HEK293 (cell line): Measurements from ENCODE around the gene BBS9.

Source experiments
- CTCF ChIA-PET: fragments of 350-600 bp; formaldehyde crosslinking; extraction: SDS; loops from one replicate; lab custom pipeline; 2021; ENCODE audit warnings: antibody characterized with exemption; lab: Yijun Ruan, JAX
- POLR2A ChIA-PET: fragments of 300-600 bp; formaldehyde crosslinking; extraction: SDS; loops from one replicate; lab custom pipeline; 2020; ENCODE audit warnings: antibody characterized with exemption, inconsistent platforms; lab: Yijun Ruan, JAX
- H3K27ac ChIP-seq: fragments of 200-500 bp; sonication (Bioruptor generic); 2 replicates; pipeline ENCODE4 v1.5.1; 2014; ENCODE audit warnings: low read depth, low read length, control low read depth, inconsistent platforms; ENCODE audit errors: extremely low read depth
- H3K36me3 ChIP-seq, 2 experiments: fragments of 200-500 bp in 1 of 2; sonication (Bioruptor generic) in 1 of 2; 1 replicate in 1 of 2; 2 replicates in 1 of 2; pipeline ENCODE4 v1.5.1; 2014 to 2017; ENCODE audit warnings: inconsistent platforms in 2 of 2, low read length in 2 of 2; ENCODE audit not compliant: control insufficient read depth in 2 of 2, insufficient read depth in 1 of 2
- H3K4me1 ChIP-seq: fragments of 200-500 bp; sonication (Bioruptor generic); 2 replicates; pipeline ENCODE4 v1.5.1; 2014; ENCODE audit warnings: mild to moderate bottlenecking, low read length, inconsistent platforms; ENCODE audit not compliant: control insufficient read depth, insufficient read depth
- H3K4me3 ChIP-seq: 2 replicates; pipeline ENCODE4 v1.5.1; 2011; ENCODE audit warnings: low read depth, mild to moderate bottlenecking, control low read depth, low read length, moderate library complexity
- H3K9me3 ChIP-seq: fragments of 200-500 bp; sonication (Bioruptor generic); 2 replicates; pipeline ENCODE4 v1.5.1; 2014; ENCODE audit warnings: low read depth, low read length, inconsistent platforms; ENCODE audit not compliant: control insufficient read depth, insufficient read depth
- BCL11B ChIP-seq: fragments of 450-650 bp; formaldehyde crosslinking; IDR thresholded peaks from 2 replicates; pipeline ENCODE4 v1.5.1; 2016; ENCODE audit warnings: low read depth, missing biosample characterization, missing genetic modification characterization
- BCL6B ChIP-seq: fragments of 450-650 bp; formaldehyde crosslinking; IDR thresholded peaks from 2 replicates; pipeline ENCODE4 v1.5.1; 2017; ENCODE audit warnings: missing biosample characterization, missing genetic modification characterization
- PRDM2 ChIP-seq: fragments of 450-650 bp; formaldehyde crosslinking; IDR thresholded peaks from 2 replicates; pipeline ENCODE4 v1.5.1; 2016; ENCODE audit warnings: missing biosample characterization, missing genetic modification characterization, borderline replicate concordance
- YY1 ChIP-seq: fragments of 450-650 bp; formaldehyde crosslinking; IDR thresholded peaks from 2 replicates; pipeline ENCODE4 v1.5.1; 2018; ENCODE audit warnings: missing biosample characterization, missing genetic modification characterization
- ZBTB44 ChIP-seq: fragments of 450-650 bp; IDR thresholded peaks from 2 replicates; pipeline ENCODE4 v1.5.1; 2018; ENCODE audit warnings: missing biosample characterization, mild to moderate bottlenecking, missing genetic modification characterization
- ZNF121 ChIP-seq: fragments of 450-650 bp; formaldehyde crosslinking; IDR thresholded peaks from 2 replicates; pipeline ENCODE4 v1.5.1; 2016; ENCODE audit warnings: missing biosample characterization, missing genetic modification characterization
- ZNF140 ChIP-seq: fragments of 450-650 bp; formaldehyde crosslinking; IDR thresholded peaks from 2 replicates; pipeline ENCODE4 v1.5.1; 2016; ENCODE audit warnings: missing biosample characterization, missing genetic modification characterization
- ZNF148 ChIP-seq: fragments of 450-650 bp; formaldehyde crosslinking; IDR thresholded peaks from 2 replicates; pipeline ENCODE4 v1.5.0; 2017; ENCODE audit warnings: missing biosample characterization, missing genetic modification characterization, borderline replicate concordance
- ZNF19 ChIP-seq: fragments of 450-650 bp; formaldehyde crosslinking; IDR thresholded peaks from 2 replicates; pipeline ENCODE4; 2016; ENCODE audit warnings: missing biosample characterization, missing genetic modification characterization, low read depth
- ZNF416 ChIP-seq: fragments of 450-650 bp; formaldehyde crosslinking; IDR thresholded peaks from 2 replicates; pipeline ENCODE4 v1.5.1; 2016; ENCODE audit warnings: missing biosample characterization, missing genetic modification characterization
- ZNF423 ChIP-seq: fragments of 450-650 bp; formaldehyde crosslinking; IDR thresholded peaks from 2 replicates; pipeline ENCODE4 v1.5.1; 2016; ENCODE audit warnings: missing biosample characterization, missing genetic modification characterization
- ZNF449 ChIP-seq: fragments of 450-650 bp; formaldehyde crosslinking; IDR thresholded peaks from 2 replicates; pipeline ENCODE4 v1.5.1; 2017; ENCODE audit warnings: missing biosample characterization, mild to moderate bottlenecking, missing genetic modification characterization, moderate library complexity
- ZNF510 ChIP-seq: fragments of 450-650 bp; formaldehyde crosslinking; IDR thresholded peaks from 2 replicates; pipeline ENCODE4 v1.5.1; 2018; ENCODE audit warnings: mild to moderate bottlenecking, missing genetic modification characterization, missing biosample characterization; ENCODE audit not compliant: insufficient replicate concordance
- ZNF654 ChIP-seq: fragments of 450-650 bp; formaldehyde crosslinking; IDR thresholded peaks from 2 replicates; pipeline ENCODE4 v1.5.1; 2016; ENCODE audit warnings: low read depth, missing biosample characterization, missing genetic modification characterization
- ZNF701 ChIP-seq: fragments of 450-650 bp; formaldehyde crosslinking; IDR thresholded peaks from 2 replicates; pipeline ENCODE4 v1.5.1; 2016; ENCODE audit warnings: missing biosample characterization, missing genetic modification characterization
- ZNF707 ChIP-seq: fragments of 450-650 bp; formaldehyde crosslinking; IDR thresholded peaks from 2 replicates; pipeline ENCODE4 v1.5.1; 2016; ENCODE audit warnings: missing biosample characterization, missing genetic modification characterization
- ZNF76 ChIP-seq: fragments of 450-650 bp; formaldehyde crosslinking; IDR thresholded peaks from 2 replicates; pipeline ENCODE4; 2016; ENCODE audit warnings: low read depth, missing biosample characterization, missing genetic modification characterization, borderline replicate concordance
- ZNF777 ChIP-seq: fragments of 450-650 bp; formaldehyde crosslinking; IDR thresholded peaks from 2 replicates; pipeline ENCODE4 v1.5.1; 2017; ENCODE audit warnings: missing biosample characterization, missing genetic modification characterization, borderline replicate concordance
- ZNF837 ChIP-seq: fragments of 450-650 bp; formaldehyde crosslinking; IDR thresholded peaks from 2 replicates; pipeline ENCODE4 v1.5.1; 2016; ENCODE audit warnings: missing biosample characterization, missing genetic modification characterization

Gene BBS9

GRCh38 chr7:33425929-33426678 is 296.7 kb downstream of the BBS9 start:
- no peaks in the 10 kb centered on the region for H3K36me3 ChIP-seq
- POLR2A ChIA-PET: no interaction called here
- TF ChIP-seq ZNF76 (tag by site-specific recombination): no peak
- TF ChIP-seq ZNF423 (tag by site-specific recombination): no peak
- no peak for TF ChIP-seq BCL6B (tag by site-specific recombination)
- TF ChIP-seq ZNF654 (tag by site-specific recombination): no peak
- no peak for TF ChIP-seq BCL11B (tag by site-specific recombination)
- TF ChIP-seq YY1: no peak
- no peak for TF ChIP-seq ZNF140 (tag by site-specific recombination)
- no peak for TF ChIP-seq PRDM2
- TF ChIP-seq ZNF19 (tag by site-specific recombination): no peak
- no peak for TF ChIP-seq ZNF510 (tag by site-specific recombination)
- no peak for TF ChIP-seq ZNF121 (tag by site-specific recombination)
- no peak for TF ChIP-seq ZNF416 (tag by site-specific recombination)
- TF ChIP-seq ZNF701 (tag by site-specific recombination): no peak
- no peak for TF ChIP-seq ZBTB44 (tag by site-specific recombination)
- no peak for TF ChIP-seq ZNF449 (tag by site-specific recombination)
- no peak for TF ChIP-seq ZNF837 (tag by site-specific recombination)
- no peak for TF ChIP-seq ZNF707 (tag by site-specific recombination)
- TF ChIP-seq ZNF777: no peak
- no peak for TF ChIP-seq ZNF148
- TF ChIP-seq, all 188 proteins: peak for 0
- Histone ChIP-seq H3K9me3 (no peaks in the 10 kb centered on the region), H3K4me3 (no peak overlapping the region), H3K4me1 (no peaks in the 10 kb centered on the region), H3K27ac (no peak overlapping the region)
- CTCF ChIA-PET: interaction anchor here (0.7 kb wide), 1 partner anchor 279 kb away, joined by 3 read pairs; no protein-coding TSS in a partner anchor
